ACHN (cell line): ENCODE results near the gene STUB1.

Experiments
- DNase-seq: peaks from one replicate; pipeline ENCODE4 v3.0.0-alpha.2; 2015
- in situ Hi-C: cut with HindIII; loops from 2 replicates; pipeline ENCODE4 v1.10.0; 2017; ENCODE audit warnings: low sequenced_read_pairs, low pct_ligation_motif_present, low pct_unique_long_range_greater_than_20kb

The STUB1 gene

DNA sequence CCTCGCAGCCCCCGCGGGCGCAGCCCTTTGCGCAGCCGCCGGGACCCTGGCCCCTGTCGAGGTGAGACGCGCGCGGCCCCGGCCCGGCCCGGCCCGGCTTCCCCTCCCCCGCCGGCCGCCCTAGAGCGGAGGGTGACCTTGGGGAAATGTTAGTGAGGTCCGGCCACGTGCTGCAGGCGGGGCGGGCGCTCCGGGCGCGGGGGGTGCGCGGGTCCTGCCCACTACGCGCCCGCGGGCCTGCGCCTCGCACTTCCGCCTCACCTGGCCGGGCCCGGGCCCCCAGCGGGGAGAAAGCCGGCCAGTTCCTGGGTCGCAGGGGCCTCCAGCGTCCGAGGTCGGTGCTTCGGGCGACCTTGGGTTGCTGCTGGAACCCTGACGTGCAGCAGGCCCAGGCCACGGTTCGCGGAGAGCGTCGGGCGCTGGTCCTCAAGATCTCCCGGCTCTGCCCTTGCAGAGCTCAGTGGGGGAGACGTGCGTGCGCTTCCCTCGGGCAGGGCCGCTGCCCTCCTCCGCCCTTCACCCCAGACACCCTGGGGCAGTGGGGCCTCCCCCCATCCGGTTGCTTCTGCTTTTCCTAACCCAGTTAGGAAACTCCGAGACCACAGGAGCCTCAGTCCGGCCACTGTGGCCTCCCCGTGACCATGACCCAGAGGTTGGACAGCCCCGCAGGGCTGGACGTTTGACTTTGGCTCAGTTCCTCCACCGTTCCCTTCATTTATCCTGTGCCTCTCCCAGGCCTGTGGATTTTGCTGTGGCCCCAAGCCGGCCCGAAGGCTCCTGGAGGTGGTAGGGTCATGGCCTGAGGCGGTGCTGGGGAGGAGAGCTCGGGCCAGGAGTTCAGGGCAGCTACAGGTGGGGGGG lies 37.8 kb upstream of the STUB1 start:
- peak; percentile 49 for DNase-seq
- in situ Hi-C loops: no loop called here

- in situ Hi-C loops: no loop called here
- no peak for DNase-seq
Observed at GRCh38 chr16:643050-643368, 37.2 kb upstream of the STUB1 start.

- in situ Hi-C loops: no loop called here
- DNase-seq: no peak
Observed at GRCh38 chr16:644556-644955, 35.7 kb upstream of the STUB1 start.

- in situ Hi-C loops: no loop called here
- no peak for DNase-seq
Observed at GRCh38 chr16:645852-646678, 34.1 kb upstream of the STUB1 start.

DNA sequence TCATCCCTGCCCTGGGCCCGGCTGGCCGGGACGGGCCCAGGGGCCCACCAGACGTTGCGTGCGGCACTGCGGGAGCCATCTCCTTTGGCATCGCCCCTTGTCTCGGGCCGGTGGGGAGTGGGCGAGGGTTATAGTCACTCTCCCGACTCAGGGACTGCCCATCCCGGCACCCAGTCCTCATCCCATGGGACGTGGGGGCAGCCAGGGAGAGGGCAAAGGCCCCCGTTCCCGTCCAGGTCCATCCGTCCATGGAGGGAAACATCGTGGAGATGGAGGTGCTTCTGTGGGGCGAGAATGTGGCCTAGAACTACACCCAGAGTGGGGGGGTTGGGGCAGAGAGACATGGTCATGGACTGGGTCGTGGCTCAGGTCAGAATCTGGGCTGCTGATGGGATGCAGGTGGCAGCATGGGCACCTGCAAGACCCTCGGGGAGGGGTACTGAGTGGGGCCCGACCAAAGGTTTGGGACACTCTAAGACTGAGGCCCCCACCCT lies 33.5 kb upstream of the STUB1 start:
- no peak for DNase-seq
- in situ Hi-C loops: no loop called here

GRCh38 chr16:647173-647902 lies 32.9 kb upstream of the STUB1 start:
- no peak for DNase-seq
- in situ Hi-C loops: no loop called here

DNA sequence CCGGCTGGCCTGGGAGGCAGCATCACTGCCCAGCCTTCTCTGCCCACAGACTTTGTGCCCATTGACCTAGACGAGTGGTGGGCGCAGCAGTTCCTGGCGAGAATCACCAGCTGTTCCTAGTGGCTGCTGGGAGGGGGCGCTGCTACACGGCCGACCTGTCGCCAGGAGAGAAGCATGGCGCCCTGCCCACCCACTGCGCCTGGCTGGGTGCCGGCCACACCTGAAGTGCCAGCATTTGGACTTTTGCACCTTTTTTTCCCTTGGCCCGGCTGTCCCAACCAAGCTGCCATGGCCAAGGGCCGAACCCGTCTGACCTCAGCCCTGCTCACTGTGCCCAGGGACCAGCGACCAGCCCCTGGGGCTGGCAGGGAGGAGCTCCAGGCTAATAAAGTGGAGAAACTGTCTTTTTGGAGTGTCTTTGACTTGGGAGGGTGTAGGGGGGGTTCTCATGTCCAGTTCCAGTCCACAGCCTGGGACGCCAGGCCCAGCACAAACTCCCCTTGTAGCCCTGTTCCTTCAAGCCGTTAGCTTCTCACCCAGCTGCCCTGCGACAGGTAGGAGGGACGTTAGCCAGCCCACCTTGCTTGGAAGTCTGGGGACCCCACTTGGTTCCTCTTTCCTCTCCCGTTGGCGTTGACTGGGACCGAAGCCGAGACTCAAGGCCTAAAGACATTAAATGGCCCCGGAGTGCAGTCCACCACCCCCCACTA lies 32.0 kb upstream of the STUB1 start:
- in situ Hi-C loops: no loop called here
- DNase-seq: peak; percentile 29

GRCh38 chr16:648781-649589 lies 31.2 kb upstream of the STUB1 start, which contains the start of gene WDR90:
TSS of gene WDR90 (plus strand) at chr16:649365. CDS start at chr16:649417, 52 bp downstream.
- DNase-seq: peak; percentile 95
- in situ Hi-C loops: no loop called here

- in situ Hi-C loops: no loop called here
- DNase-seq: peak; percentile 33
Observed at GRCh38 chr16:649631-650030, 30.6 kb upstream of the STUB1 start.

GRCh38 chr16:651844-652243 lies 28.4 kb upstream of the STUB1 start:
- DNase-seq: no peak
- in situ Hi-C loops: no loop called here

DNA sequence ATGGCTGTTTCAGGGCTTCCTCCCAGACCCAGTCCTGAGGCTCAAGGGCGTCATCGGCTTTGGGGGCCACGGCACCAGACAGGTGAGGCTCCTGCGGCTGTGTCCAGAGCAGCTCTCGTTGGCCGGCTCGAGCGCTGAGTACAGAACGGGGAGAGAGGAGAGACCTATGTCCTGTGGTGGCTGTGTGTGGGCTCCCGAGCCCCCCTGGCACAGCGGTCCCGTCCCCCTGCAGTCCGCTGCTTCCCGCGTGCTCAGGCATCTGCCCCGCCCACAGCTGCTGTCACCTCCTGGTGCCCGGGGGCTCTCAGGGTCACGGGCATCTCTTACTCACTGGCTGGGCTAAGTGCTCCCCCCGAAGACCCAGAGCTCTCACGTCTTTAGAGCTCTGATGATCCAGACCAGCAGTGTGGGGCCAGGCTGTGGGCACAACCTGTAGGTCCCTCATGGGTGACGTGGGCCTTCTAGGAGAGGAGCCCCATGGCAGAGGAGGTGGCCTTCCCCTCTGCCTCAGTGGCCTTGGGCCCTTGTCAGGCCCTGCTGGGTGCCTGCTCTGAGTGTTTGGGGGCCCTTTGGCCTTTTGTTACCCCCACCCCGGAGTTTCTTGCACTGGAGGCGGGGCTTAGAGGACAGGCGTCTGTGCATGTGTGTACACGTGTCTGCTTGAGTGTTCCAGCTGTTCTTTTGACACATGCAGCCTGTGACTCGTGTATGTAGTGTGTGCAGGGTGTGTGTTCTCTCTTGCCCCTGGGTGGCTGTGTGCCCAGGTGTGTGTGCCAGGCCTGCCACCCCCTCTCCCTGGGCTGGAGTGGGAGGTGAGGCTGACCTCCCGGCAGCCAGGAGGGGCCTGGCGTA lies 27.5 kb upstream of the STUB1 start:
- no peak for DNase-seq
- in situ Hi-C loops: no loop called here

DNA sequence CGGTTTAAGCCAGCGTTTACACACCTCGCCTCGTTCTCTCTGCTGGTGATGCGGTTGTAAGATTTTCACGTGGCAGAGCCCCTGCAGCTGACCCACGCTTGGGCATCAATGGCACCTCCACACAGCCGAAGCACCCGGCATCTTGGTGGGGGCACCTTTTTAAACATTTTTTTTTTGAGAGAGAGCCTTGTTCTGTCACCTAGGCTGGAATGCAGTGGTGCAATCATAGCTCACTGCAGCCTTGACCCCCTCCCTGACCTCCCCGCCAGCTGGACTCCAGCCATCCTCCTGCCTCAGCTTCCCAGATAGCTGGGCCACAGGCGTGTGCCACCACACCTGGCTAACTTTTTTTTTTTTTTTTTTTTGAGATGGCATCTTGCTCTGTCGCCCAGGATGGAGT lies 26.2 kb upstream of the STUB1 start:
- in situ Hi-C loops: no loop called here
- no peak for DNase-seq

DNA sequence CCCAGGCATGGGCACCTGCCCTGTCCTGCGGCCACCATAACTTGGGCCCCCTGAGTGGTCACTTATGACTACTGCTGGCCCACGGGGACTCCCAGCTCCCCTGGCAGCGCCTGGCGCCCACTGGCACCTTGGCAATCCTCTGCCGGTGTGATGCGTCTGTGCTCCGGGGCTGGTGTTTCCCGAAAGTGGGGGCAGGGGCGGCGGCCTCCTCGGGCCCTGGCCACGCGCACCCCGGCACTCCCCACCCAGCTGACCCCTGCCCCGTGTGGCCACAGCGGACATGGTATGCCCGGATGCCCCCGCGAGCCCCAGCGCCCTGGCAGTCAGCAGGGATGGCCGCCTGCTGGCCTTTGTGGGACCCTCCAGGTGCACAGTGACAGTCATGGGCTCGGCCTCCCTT lies 22.7 kb upstream of the STUB1 start:
- in situ Hi-C loops: no loop called here

GRCh38 chr16:658679-659571 lies 21.3 kb upstream of the STUB1 start:
- in situ Hi-C loops: no loop called here
- no peak for DNase-seq

More for the DNA sequence above, 22.7 kb upstream of the STUB1 start:
- no peak for DNase-seq

GRCh38 chr16:659618-660017 lies 20.6 kb upstream of the STUB1 start:
- no peak for DNase-seq
- in situ Hi-C loops: no loop called here

- in situ Hi-C loops: no loop called here
- DNase-seq: no peak
Observed at GRCh38 chr16:660132-660458, 20.1 kb upstream of the STUB1 start.
